HG02870 (cell line): ENCODE measurements around the gene DHRS7C.
"Not testable (repeated sequence)": the region's sequence is repeated elsewhere in the genome, so short reads cannot be mapped to it uniquely, and the experiment has no call there.

ENCODE experiments used
- ATAC-seq: cut with Tn5 transposase; IDR thresholded peaks from one replicate; pipeline ENCODE4 v1.9.1; 2021; ENCODE audit warnings: mild to moderate bottlenecking, moderate library complexity; ENCODE audit not compliant: unreplicated experiment

Gene DHRS7C

DNA sequence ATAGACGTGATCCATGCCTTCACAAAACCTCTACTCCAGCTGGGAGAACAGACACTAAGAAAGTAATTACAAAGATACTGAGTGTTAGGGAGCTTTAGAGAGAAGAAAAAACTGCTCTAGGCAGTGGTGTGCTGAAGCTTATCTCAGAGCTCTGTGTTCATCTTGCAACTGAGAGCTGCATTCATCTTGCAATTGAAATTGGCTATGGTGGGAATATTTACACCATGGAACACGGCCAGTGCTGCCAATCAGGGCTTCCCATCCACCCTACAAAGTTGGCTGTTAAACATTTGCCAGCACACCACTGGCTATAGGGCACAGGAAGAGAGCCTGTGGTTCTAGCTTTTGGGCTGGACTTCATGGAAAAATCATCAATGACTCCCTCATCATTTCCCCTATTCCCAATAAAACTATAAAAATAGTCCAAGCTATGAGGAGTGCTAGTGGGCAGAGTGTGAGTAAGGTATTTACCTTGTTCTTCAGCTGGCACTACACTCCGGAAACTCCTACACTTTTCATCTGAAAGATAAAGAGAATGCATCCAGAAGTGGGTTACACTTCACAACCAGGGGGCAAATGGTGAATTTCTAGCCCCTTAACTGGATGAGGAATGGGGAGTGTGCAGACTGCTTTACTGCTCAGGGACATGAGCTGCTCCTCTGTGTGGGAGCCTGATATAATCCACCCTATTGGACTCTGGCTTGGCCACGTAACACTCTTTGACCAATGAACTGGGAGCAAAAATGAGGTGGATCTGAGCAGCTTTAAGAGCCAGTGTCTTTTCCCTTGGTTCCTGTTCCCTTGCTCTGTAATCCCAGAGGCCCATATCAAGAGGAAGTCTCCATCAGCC, 18.9 kb upstream of the DHRS7C start:
- no peak for ATAC-seq

DNA sequence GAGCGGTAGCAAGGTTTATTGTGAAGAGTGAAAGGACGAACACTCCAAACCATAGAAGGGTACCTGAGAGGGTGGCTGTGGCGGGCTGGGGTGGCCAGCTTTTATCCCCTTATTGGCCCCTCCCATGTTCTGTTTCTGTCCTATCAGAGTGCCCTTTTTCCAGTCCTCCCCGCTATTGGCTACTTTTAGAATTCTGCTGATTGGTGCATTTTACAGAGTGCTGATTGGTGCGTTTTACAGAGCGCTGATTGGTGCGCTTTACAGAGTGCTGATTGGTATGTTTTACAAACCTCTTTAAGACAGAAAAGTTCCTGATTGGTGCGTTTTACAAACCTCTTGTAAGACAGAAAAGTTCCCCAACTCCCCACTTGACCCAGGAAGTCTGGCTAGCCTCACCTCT, 18.0 kb upstream of the DHRS7C start:
- no peak for ATAC-seq

DNA sequence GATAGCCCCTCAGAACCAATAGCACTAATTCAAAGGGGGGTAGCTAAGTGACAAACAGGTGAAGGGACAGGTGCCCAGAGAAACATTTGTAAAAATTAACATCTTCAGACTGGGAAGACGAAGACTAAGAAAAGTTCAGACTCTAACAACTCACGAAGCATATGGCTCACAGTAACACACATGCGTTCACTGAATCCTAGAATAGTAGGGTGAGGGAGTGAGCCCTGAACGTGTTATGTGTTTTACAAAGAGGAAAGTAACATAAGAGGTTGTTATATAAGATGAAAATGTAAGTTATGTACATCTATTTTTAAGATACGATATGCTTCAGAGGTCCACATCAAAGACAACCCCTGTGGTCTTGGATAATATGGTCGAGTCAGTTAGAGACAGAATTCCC, 15.3 kb upstream of the DHRS7C start:
- ATAC-seq = no peak

DNA sequence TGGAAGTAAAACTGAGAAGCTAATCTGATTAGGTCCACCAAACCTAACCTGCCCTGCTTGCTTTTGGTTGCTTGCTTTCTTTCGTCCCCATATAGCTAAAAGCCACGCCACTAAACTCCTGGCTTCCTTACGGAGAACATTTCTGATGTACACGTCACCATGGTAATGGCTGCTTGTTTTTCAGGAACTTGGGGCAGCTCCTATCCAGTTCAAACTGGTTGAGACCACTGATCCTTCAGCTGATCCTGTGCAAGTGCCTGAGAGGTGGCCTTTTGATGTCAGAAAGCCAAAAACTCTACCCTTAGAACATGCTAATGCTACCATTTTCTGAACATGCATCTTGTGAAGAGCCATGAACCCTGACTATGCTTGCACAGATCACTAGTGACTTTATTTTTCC, 14.4 kb upstream of the DHRS7C start:
- no peak for ATAC-seq

DNA sequence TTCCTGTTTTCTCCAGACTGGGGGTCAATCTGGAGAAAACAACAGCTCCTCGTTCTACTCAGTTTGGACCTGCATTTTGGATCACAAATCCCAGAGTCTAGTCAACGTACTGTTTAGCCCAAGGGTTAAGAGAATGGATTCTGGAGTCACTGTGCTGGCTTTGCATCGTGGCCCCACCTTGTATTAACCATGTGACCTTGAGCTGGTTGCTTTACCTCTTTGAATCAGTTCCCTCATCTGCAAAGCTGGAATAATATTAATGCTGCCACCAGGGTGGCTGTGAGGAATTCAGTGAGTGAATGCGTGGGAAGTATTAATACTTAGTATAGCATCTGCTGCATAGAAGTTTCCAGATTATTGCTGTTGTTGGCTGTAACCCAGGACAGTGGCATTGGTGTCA, 11.3 kb upstream of the DHRS7C start:
- ATAC-seq = no peak

DNA sequence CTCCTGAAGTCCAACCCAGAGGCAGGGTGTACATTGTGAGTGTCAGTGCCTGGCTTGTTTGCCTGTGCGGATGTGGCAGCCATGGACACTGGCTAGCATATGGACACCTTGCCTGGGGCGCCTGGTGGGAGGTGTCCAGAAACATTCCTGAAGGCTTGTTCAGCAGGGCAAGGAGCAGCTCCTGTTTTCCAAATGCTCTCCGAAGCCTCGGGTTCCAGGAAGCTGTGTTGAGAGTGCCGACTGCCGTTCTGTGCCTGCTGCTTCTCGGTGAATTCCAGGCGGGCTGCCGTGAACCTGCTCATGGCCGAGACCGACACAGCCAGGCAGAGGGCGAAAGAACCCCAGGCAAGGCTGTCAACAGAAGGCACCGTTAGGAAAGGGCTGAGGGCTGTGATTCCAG, 10.9 kb upstream of the DHRS7C start:
- no peak for ATAC-seq

DNA sequence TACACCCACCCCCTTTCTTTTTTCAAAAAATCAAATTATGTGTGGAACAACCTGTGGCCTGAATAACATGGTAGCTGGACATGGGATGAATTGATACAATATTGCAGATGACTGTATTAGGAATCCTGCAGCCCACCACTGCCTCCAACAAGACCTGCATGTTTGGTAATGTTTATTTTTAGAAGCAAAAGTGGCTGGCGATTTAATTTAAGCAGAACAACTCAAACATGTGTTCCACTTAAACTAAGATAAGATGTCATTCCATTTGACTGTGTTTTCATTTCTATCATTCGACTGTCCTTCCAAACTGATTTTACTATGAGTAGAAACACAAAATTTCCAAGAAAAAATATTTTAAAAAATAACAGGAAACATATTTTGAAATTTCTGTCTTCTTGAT, 10.1 kb upstream of the DHRS7C start:
- ATAC-seq = no peak

DNA sequence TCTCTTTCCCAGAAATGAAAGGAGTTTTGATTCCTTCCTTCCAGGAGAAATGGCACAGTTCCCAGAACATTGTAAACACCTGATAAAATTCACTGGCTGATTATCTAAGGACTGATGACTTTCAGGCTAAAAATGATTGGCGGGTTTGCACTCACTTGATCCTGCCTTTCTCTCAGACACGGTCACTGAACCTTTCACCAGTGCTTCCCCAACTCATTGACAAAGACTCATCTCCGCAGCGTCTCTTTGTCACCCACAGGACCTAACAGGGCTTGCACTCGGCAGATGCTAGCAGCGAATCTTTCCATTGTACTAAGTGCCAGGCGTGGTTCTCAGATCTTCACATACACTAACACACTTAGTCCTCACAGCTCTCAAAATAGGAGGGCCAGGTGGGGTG, 7.3 kb upstream of the DHRS7C start:
- no peak for ATAC-seq

DNA sequence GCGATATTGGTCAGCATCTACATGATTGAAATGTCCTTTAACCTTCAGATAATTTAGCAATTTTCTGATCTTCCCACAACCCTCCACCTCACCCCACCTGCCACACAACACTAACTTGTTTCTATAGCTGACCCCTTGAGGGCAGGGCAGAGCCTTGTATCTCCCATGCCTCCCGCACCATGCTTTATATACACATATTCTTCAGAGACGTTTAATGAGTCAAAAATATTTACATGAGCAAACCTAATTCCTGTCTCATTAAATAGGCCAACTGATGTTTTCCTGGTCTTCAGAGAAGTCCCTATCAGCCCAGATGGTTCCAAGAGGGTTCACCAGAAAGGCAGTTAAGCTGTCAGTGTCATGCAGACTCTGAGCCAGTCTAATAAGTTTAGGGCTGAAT, 6.6 kb upstream of the DHRS7C start:
- no peak for ATAC-seq

DNA sequence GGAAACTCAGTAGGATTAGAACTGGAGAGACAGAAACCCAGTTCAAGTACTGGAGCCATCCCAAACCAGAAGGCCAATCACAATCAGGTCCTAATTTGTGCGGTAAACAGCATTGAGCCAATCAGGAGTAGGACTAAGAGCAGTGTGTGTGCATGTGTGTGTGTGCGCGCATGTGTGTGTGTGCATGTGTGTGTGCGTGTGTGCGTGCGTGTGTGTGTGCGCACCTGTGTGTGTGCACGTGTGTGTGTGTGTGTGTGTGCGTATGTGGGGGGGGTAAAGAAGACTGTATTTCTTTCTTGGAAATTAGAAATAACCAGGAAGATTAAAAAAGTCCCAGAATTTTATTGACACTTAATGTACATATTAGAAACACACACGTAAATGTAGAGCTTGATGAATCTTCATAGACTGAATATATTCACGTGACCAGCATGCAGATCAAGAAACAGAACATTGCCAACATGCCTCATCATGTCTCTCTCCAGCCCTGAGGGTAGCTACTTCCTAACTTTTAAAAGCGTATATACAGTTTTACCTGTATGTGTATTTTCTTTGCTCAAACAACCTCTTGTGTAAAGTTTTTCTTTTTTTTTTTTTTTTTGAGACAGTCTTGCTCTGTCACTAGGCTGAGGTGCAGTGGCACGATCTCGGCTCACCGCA, 919 bp upstream of the DHRS7C start:
- ATAC-seq = no peak

DNA sequence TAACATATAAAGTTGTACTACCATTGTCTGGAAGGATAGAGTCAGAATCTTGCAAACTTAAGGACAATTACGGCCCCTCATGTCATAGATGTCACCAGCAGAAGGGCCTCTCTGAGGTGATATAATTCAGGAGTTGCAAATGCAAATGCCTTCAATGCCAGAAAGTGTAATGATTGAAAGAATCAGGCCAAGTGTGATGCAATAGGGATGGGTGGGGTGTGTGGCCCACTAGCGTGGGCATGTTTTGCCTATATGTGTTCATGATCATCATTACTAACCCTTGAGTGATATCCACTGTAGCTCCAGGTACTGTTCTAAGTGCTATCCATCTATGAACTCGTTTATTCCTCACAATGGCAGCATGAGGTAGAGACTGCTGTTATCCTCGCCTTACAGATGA, 1.1 kb downstream of the DHRS7C start:
- ATAC-seq = no peak

DNA sequence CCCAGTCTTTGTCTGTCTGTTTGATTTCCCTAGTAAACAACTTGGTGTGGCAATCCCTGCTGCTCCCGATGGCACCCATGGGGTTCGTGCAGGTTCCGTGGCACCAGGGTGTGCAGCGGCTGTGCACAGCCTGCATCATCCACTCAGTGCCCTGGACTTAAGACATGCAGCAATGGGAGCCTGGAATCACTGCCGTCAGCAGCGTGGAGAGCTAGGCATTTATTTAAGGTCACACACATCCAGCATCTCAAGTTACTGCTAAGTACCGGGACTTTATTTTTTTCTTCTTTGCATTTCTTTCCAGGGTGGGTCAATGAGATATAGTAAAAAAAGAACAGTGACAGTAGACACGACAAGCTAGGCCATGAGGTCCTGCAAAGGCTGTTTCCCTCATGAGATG, 2.8 kb downstream of the DHRS7C start:
- no peak for ATAC-seq

DNA sequence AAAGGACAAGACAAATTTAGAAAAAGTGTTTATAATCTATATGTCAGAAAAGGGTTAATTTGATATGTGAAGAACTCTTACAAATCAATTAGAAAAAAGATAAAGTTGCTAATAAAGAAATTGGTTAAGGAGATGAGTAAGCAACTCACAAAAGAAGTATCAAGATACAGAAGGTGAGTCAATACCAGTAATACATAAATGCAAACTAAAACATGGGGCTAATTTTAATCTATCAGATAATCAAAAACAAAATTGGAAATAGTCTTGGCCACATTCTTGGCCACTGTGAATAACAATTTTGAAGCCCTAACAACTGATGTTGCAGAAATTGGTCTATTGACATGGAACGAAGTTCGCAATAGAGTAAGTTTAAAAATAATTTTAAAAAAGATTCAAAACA, 6.8 kb downstream of the DHRS7C start:
- no peak for ATAC-seq

DNA sequence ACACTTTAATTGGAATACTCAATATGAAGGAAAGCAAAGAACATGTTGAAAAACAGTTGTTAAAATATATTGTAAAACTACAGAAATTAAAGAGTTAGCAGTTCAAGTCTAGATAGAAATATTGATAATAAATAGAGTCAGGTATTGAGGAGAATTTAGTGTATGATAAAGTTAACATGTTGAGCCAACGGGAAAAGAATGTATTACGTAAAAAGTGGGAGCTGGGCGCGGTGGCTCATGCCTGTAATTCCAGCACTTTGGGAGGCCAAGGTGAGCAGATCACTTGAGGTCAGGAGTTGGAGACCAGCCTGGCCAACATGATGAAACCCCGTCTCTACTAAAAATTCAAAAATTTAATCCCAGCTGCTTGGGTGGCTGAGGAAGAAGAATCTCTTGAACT, 7.9 kb downstream of the DHRS7C start:
- ATAC-seq = not testable (repeated sequence)

DNA sequence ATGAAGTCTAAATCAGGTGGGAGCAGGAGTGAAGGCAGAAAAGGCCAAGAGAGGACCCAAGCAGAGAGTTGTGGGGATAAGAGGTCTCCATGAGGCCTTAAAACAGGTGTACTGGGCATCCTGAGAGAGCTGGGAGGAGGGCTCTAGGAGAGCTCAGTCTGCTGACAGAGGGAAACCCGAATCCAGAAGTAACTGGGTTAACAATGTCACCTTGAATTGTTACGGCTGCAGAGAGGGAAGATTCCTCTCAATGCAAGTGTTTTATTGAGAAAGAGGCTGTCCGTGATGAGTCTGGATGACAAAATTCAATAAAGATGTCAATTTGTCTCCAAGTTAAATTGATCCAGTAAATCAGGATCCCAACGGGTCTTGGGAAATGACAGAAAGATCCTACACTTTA, 8.3 kb downstream of the DHRS7C start:
- ATAC-seq = no peak

DNA sequence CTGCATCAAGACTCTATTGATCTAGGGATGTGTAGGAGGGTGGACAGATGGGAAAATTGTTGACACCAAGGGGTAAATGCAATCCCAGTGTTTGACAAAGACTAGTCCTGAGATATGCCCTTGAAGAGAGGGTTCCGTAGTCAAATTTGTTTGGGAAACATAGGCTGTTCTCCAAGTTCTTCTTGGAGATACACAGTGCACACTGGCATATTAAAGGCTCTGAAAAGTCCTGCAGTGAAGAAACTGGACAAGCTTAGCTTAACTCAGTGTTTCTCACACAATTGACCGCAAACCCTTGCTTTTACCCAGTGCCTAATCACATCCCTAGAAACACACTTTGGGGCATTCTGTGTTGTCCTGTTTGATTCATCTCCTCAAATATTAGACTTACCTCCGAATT, 10.8 kb downstream of the DHRS7C start:
- ATAC-seq = no peak

DNA sequence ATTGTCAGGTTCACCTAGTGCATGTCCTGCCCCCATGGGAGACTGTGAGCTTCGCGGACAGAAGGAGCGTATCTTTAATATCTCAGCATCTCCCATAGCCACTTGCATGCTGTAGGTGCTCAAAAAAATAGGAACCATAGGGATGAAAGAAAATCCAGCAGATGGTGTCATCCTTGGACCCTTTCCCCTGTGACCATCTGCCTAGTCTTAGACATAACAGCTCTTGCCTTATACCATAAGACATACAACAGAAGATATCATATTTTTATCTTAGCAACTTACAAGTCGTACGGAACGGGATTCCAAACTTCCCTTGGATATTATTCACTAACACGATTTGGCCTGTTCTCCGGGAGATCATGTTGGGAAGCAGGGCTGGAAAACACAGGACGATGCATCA, 14.5 kb downstream of the DHRS7C start:
- ATAC-seq = no peak

DNA sequence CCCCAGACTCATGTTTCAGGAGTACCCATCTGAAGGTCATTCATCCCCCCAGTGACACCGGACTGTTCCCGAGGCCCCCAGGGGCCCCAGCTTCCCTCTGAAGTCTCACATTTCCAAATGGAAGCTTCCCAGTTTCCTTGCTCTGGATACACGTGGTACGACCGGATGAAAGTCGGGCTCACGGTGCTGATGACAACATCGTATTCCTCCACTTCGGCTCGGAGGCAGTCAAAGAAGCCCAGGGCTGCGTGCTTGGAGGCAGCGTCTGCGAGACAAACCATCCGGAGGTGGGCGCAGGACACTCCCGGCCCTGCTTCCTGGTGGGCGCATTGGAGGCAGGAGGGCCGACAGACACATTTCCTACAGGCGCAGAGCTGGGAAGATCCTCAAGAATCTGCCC, 18.7 kb downstream of the DHRS7C start:
- ATAC-seq = no peak

DNA sequence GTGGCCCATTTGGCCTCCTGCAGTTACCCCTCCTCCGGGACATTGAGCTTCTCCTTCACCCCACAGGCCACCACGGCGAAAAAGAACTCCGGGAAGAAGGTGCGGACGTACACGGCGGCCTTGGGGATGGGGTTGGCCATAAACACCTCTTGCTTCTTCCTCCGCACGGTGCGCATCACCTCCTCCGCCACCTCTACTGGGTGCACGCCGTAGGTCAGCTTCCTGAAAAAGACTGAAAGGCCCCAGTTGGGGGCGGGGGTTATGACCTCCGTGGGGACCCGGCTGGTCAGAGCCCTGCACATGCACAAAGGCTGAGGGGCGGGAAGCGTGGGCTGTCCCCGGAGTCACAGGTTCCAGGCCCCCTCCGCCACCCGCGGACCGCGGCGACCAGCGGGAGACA, 19.9 kb downstream of the DHRS7C start:
- no peak for ATAC-seq

DNA sequence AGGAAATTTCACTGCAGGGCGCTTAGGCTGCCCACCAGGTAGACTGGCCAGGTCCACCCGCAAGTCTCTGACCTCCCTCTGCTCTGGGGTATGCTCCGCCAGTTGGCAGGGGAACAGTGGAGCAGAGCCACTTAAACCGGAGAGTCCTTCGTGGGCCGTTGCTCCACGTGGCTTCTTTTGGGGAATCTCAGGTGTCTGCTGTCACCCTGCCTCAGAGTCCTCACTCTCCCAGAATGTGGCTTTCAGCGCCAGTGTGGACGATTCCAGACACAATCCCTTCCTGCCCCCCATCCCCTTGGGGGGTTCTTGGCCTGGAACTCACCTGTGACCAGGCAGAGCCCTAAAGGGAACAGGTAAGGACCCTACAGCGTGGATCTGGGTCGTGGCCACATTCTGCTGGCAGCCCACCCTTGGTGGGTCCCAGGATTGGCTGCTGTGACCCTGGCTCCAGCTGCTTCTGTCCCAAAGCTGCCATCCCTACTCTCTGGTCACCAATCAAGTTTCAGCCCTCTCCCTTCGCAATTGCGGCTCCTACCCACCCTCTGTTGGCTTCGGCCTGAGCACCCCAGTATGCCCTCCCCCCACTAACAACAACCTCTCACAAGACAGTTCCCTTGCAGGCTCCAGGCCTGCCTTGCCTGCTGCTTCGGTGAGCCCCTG, 22.2 kb downstream of the DHRS7C start:
- no peak for ATAC-seq

DNA sequence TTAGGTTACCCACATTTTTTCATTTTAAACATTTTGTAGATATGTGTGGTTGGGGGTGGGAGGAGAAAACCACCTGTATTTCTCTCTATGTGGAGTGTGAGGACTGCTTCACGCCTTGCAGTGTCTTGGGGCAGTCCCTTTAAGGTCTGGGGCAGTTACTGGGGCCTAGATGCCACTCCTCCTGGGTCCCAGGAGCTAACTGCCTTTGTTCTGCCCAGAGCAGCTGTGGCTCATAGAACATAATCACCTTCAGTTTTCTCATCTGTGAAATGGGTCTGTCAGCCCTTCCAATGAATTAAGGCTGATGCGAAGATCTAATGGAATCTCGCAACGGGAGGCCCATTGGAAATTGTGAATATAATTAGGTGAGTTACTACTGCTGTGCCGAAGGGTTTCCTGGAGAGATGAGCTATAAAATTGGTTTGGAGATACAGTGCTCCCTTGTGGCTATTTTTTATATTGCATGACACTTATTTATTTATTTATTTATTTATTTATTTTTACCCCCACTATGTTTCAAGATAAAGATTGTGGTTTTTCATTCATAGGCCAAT, 22.9 kb downstream of the DHRS7C start:
- no peak for ATAC-seq

DNA sequence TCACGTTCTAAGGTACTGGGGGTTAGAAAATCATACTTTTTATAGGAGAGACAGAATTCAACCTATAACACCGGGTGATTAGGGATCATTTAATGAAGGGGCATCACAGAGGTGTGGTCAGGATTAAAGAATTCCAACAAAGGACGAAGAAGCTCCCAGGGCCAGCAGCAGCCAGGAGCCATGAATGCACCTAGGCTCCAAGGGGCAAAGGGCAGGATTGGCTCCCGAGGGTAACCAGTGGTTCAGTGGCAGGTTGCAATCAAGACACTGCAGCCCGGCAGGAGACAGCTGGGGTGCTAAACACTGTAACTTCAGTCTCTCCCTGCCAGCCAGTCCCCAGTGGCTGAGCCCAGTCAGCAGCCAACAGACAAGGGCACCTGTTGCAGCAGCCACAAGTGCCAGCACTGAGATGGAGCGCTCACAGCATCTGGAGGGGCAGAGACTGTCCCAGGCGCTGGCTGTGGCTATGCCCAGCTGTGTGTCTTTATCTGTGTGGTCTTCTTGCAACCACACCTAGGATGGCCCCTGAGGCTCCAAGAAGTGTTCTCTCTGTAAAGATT, 23.9 kb downstream of the DHRS7C start:
- no peak for ATAC-seq
